HepG2 (cell line): ENCODE data around the gene TPPP2. TPM values are rescaled to one million over a fixed set of nuclear protein-coding genes. Genes with fewer than 3 reads are reported as not detected.

Experiments used
- ADNP ChIP-seq: sonication (generic); formaldehyde crosslinking; IDR thresholded peaks from 2 replicates; pipeline ENCODE4 v1.4.0; 2020; ENCODE audit warnings: missing genetic modification reagents
- AGO2 ChIP-seq: fragments of 200-400 bp; formaldehyde crosslinking; optimal IDR thresholded peaks from 2 replicates; pipeline ENCODE3; 2017; ENCODE audit warnings: mild to moderate bottlenecking, low read depth, low read length, moderate library complexity
- BATF2 ChIP-seq: sonication (generic); formaldehyde crosslinking; IDR thresholded peaks from 2 replicates; pipeline ENCODE4 v1.8.0; 2022; ENCODE audit warnings: mild to moderate bottlenecking, missing genetic modification reagents, moderate library complexity
- FOXP4 ChIP-seq: sonication (generic); formaldehyde crosslinking; IDR thresholded peaks from 2 replicates; pipeline ENCODE4 v1.4.0; 2020; ENCODE audit warnings: missing genetic modification reagents
- HIVEP1 ChIP-seq: sonication (generic); formaldehyde crosslinking; IDR thresholded peaks from 2 replicates; pipeline ENCODE4 v1.4.0; 2020; ENCODE audit warnings: mild to moderate bottlenecking, missing genetic modification reagents
- KMT2A ChIP-seq: sonication (generic); formaldehyde crosslinking; IDR thresholded peaks from 2 replicates; pipeline ENCODE4 v1.4.0; 2020; ENCODE audit warnings: missing genetic modification reagents
- PCBP1 ChIP-seq: fragments of 200-400 bp; formaldehyde crosslinking; IDR thresholded peaks from 2 replicates; pipeline ENCODE4 v1.6.1; 2017; ENCODE audit warnings: mild to moderate bottlenecking, low read depth, low read length, borderline replicate concordance
- PHF8 ChIP-seq: sonication (generic); formaldehyde crosslinking; IDR thresholded peaks from 2 replicates; pipeline ENCODE4 v1.5.0; 2020; ENCODE audit warnings: missing genetic modification reagents
- TOPORS ChIP-seq: sonication (generic); formaldehyde crosslinking; IDR thresholded peaks from 2 replicates; pipeline ENCODE4 v1.8.0; 2023; ENCODE audit warnings: mild to moderate bottlenecking, missing genetic modification reagents
- ZBTB25 ChIP-seq: IDR thresholded peaks from 2 replicates; pipeline ENCODE4 v1.6.1; 2018; ENCODE audit warnings: missing genetic modification reagents
- ZBTB49 ChIP-seq: sonication (generic); formaldehyde crosslinking; IDR thresholded peaks from 2 replicates; pipeline ENCODE4 v1.4.0; 2020; ENCODE audit warnings: missing genetic modification reagents, borderline replicate concordance
- ZNF546 ChIP-seq: sonication (generic); formaldehyde crosslinking; conservative IDR thresholded peaks from 2 replicates; pipeline ENCODE4 v1.8.1; 2023; ENCODE audit warnings: mild to moderate bottlenecking, missing genetic modification reagents
- ZNF598 ChIP-seq: sonication (generic); formaldehyde crosslinking; IDR thresholded peaks from 2 replicates; pipeline ENCODE4 v1.5.1; 2020; ENCODE audit warnings: mild to moderate bottlenecking, missing genetic modification reagents, borderline replicate concordance
- polyA plus RNA-seq, 8 experiments: library from polyadenylated mRNA; depleted of rRNA in 3 of 8; stranded (reverse) in 7 of 8; unstranded in 1 of 8; fragments of >200 nt; fragmentation: Illumina TruSeq in 4 of 8; extraction: Trizol in 4 of 8; gene quantifications; 2 replicates each; pipeline versions ENCODE4 v1.2.1 to v1.2.3, GENCODE V29; 2011 to 2016; ENCODE audit warnings: low read depth in 4 of 8, missing spikeins in 1 of 8, mixed read lengths in 1 of 8; ENCODE audit not compliant: insufficient read depth in 1 of 8
- total RNA-seq, 5 experiments: library from RNA; depleted of rRNA; stranded (reverse); fragments of >200 nt; fragmentation: Illumina TruSeq; extraction: Trizol; gene quantifications; 2 replicates each; pipeline ENCODE4 v1.2.3, GENCODE V29; 2016; ENCODE audit warnings: low read depth in 1 of 5

Gene TPPP2
- total and polyA plus RNA-seq, 2 of the 13 experiments (the other 11 are each of a cell fraction or from before 2014, with no cell fraction given), result 0.58 to 4.2 TPM

GRCh38 chr14:21069388-21070082, 39.5 kb downstream of the TPPP2 start (continued):
- peak; percentile 77; the same call in 1 of the 2 replicates for TF ChIP-seq ZBTB25 (CRISPR knock-in tag)
- TF ChIP-seq TOPORS (CRISPR knock-in tag), result 0 out of 2 replicates have a peak, but pooled peaks have one; percentile 31
- 0 out of 2 replicates have a peak, but pooled peaks have one; percentile 7 for TF ChIP-seq ZNF546
- no peak for TF ChIP-seq ADNP (CRISPR knock-in tag)
- TF ChIP-seq HIVEP1 (CRISPR knock-in tag), result peak; percentile 98
- TF ChIP-seq KMT2A, result peak; percentile 79; the same call in 1 of the 2 replicates
- peak; percentile 32 for TF ChIP-seq AGO2
- TF ChIP-seq PCBP1, result peak; percentile 59; the same call in 1 of the 2 replicates
- 0 out of 2 replicates have a peak, but pooled peaks have one; percentile 32 for TF ChIP-seq FOXP4
- 0 out of 2 replicates have a peak, but pooled peaks have one; percentile 70 for TF ChIP-seq BATF2 (CRISPR knock-in tag)
- peak; percentile 30; the same call in 1 of the 2 replicates for TF ChIP-seq PHF8
- TF ChIP-seq ZNF598 (CRISPR knock-in tag), result peak; percentile 77; the same call in 1 of the 2 replicates
- 0 out of 2 replicates have a peak, but pooled peaks have one; percentile 58 for TF ChIP-seq ZBTB49 (CRISPR knock-in tag)
